Measurements from ENCODE around the gene TUBAL3.

DNA sequence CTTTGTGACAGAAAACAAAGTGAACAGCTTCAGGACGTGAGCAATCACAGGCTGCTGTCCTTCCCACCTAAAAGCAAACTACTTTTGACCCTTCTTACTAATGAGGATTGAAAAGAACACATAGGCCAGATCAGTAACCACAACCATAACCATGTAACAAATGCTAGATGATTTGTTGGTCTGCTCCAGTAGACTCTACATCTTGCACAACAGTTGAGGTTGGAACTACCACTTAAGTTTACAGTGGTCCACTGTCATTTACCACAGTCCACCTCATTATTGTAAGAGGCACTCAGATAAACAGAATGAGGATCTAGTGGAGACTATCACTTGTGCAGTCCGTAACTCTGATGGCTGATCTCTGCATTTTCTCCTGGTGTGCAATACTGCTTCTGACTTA, 35.6 kb upstream of the TUBAL3 start:
- TF ChIP-seq ESRRA (IDR thresholded peaks at IDR 0.05; ENCODE audit: borderline replicate concordance, low read depth) (no peak), HIVEP1 (CRISPR knock-in tag; IDR thresholded peaks at IDR 0.05) (no peak), ZNF197 (CRISPR knock-in tag; IDR thresholded peaks at IDR 0.05; ENCODE audit: low read depth) (no peak), DACH1 (IDR thresholded peaks at IDR 0.05; ENCODE audit: partially characterized antibody) (no peak), MAZ (CRISPR knock-in tag; conservative IDR thresholded peaks at IDR 0.05 in 1 of 2, IDR thresholded peaks at IDR 0.05 in 1 of 2) (no peak)
- TF ChIP-seq, protein P1, sequence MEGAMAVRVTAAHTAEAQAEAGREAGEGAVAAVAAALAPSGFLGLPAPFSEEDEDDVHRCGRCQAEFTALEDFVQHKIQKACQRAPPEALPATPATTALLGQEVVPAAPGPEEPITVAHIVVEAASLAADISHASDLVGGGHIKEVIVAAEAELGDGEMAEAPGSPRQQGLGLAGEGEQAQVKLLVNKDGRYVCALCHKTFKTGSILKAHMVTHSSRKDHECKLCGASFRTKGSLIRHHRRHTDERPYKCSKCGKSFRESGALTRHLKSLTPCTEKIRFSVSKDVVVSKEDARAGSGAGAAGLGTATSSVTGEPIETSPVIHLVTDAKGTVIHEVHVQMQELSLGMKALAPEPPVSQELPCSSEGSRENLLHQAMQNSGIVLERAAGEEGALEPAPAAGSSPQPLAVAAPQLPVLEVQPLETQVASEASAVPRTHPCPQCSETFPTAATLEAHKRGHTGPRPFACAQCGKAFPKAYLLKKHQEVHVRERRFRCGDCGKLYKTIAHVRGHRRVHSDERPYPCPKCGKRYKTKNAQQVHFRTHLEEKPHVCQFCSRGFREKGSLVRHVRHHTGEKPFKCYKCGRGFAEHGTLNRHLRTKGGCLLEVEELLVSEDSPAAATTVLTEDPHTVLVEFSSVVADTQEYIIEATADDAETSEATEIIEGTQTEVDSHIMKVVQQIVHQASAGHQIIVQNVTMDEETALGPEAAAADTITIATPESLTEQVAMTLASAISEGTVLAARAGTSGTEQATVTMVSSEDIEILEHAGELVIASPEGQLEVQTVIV (CRISPR knock-in tag; IDR thresholded peaks at IDR 0.05; ENCODE audit: borderline replicate concordance), result no peak
- TF ChIP-seq, protein P2, sequence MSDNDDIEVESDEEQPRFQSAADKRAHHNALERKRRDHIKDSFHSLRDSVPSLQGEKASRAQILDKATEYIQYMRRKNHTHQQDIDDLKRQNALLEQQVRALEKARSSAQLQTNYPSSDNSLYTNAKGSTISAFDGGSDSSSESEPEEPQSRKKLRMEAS (CRISPR knock-in tag; IDR thresholded peaks at IDR 0.05), result no peak

Measured in K562 (cell line).